Liver (tissue), 9 donors: ENCODE measurements around the gene PLCB4. TPM values are rescaled to one million over a fixed set of nuclear protein-coding genes. Genes with fewer than 3 reads are reported as not detected.

ENCODE experiments used
- DNase-seq: peaks from one replicate; pipeline ENCODE4 v3.0.0-alpha.2; 2017; ENCODE audit warnings: low spot score
- H3K27ac ChIP-seq, 2 donors: one replicate each; pipeline ENCODE4 v1.7.0; 2013; ENCODE audit warnings: inconsistent platforms in 2 of 2, low read length in 2 of 2, control low read depth in 1 of 2, low read depth in 1 of 2, mild to moderate bottlenecking in 1 of 2
- H3K27me3 ChIP-seq, 4 donors: one replicate each; pipeline versions ENCODE4 v1.6.1 to v1.7.0; 2013; ENCODE audit warnings: low read length in 3 of 4, inconsistent platforms in 1 of 4, mild to moderate bottlenecking in 1 of 4, moderate library complexity in 1 of 4; ENCODE audit not compliant: control insufficient read depth in 4 of 4, insufficient read depth in 4 of 4
- H3K36me3 ChIP-seq, 4 donors: one replicate each; pipeline versions ENCODE4 v1.6.1 to v1.7.0; 2013; ENCODE audit warnings: low read length in 3 of 4, mild to moderate bottlenecking in 3 of 4, low read depth in 1 of 4, moderate library complexity in 1 of 4; ENCODE audit not compliant: control insufficient read depth in 4 of 4, insufficient read depth in 3 of 4
- H3K4me1 ChIP-seq, 4 donors: one replicate each; pipeline versions ENCODE4 v1.6.1 to v1.7.0; 2013; ENCODE audit warnings: low read length in 3 of 4, mild to moderate bottlenecking in 3 of 4, moderate library complexity in 1 of 4; ENCODE audit not compliant: control insufficient read depth in 4 of 4, insufficient read depth in 4 of 4
- H3K4me3 ChIP-seq, 3 donors: one replicate each; pipeline versions ENCODE4 v1.6.1 to v1.7.0; 2013; ENCODE audit warnings: low read length in 3 of 3, control low read depth in 1 of 3, low read depth in 1 of 3, mild to moderate bottlenecking in 1 of 3
- H3K9ac ChIP-seq, 2 donors: one replicate each; pipeline ENCODE4 v1.7.0; 2013; ENCODE audit warnings: low read length in 2 of 2, mild to moderate bottlenecking in 2 of 2, moderate library complexity in 2 of 2, control low read depth in 1 of 2, low read depth in 1 of 2
- H3K9me3 ChIP-seq, 4 donors: one replicate each; pipeline versions ENCODE4 v1.6.1 to v1.7.0; 2013; ENCODE audit warnings: low read length in 3 of 4; ENCODE audit not compliant: control insufficient read depth in 4 of 4
- EGR1 ChIP-seq, 2 donors: IDR thresholded peaks; 2 replicates each; pipeline ENCODE4 v1.6.1; 2016 to 2018; ENCODE audit warnings: antibody characterized with exemption in 2 of 2, low read depth in 2 of 2
- FOXA1 ChIP-seq: IDR thresholded peaks from 2 replicates; pipeline ENCODE4 v1.6.1; 2016; ENCODE audit warnings: antibody characterized with exemption
- FOXA2 ChIP-seq: IDR thresholded peaks from 2 replicates; pipeline ENCODE4 v1.6.1; 2016; ENCODE audit warnings: antibody characterized with exemption
- GABPA ChIP-seq, 2 donors: IDR thresholded peaks in 1 of 2; conservative IDR thresholded peaks in 1 of 2; 2 replicates each; pipeline ENCODE4 v1.6.1; 2016; ENCODE audit warnings: antibody characterized with exemption in 2 of 2, mild to moderate bottlenecking in 1 of 2, moderate library complexity in 1 of 2
- HNF4A ChIP-seq, 2 donors: conservative IDR thresholded peaks; 2 replicates each; pipeline ENCODE4 v1.6.1; 2016; ENCODE audit warnings: antibody characterized with exemption in 2 of 2, mild to moderate bottlenecking in 2 of 2
- HNF4G ChIP-seq: IDR thresholded peaks from 2 replicates; pipeline ENCODE4 v1.6.1; 2016; ENCODE audit warnings: antibody characterized with exemption
- JUND ChIP-seq, 2 donors: IDR thresholded peaks; 2 replicates each; pipeline ENCODE4 v1.6.1; 2016; ENCODE audit warnings: antibody characterized with exemption in 2 of 2
- NR2F2 ChIP-seq: IDR thresholded peaks from 2 replicates; pipeline ENCODE4 v1.6.1; 2016; ENCODE audit warnings: antibody characterized with exemption
- RXRA ChIP-seq, 2 donors: IDR thresholded peaks; 2 replicates each; pipeline ENCODE4 v1.6.1; 2017 to 2018; ENCODE audit warnings: antibody characterized with exemption in 2 of 2, mild to moderate bottlenecking in 1 of 2
- SP1 ChIP-seq: IDR thresholded peaks from 2 replicates; pipeline ENCODE4 v1.6.1; 2018; ENCODE audit warnings: antibody characterized with exemption, mild to moderate bottlenecking
- TAF1 ChIP-seq: conservative IDR thresholded peaks from 2 replicates; pipeline ENCODE4 v1.6.1; 2016; ENCODE audit warnings: antibody characterized with exemption, mild to moderate bottlenecking
- YY1 ChIP-seq: IDR thresholded peaks from 2 replicates; pipeline ENCODE4 v1.6.1; 2016; ENCODE audit warnings: antibody characterized with exemption, mild to moderate bottlenecking
- WGBS: extraction: QIAGEN DNeasy Blood & Tissue Kit; methylation state at CpG from one replicate; pipeline ENCODE4 v1.1.7; 2013; 5-methylcytosine and 5-hydroxymethylcytosine counted together
- polyA plus RNA-seq, 2 donors: library from polyadenylated mRNA; stranded (reverse) in 1 of 2; unstranded in 1 of 2; fragments of 200-250 nt in 1 of 2; fragments of >200 nt in 1 of 2; fragmentation: Nextera tagmentation in 1 of 2; extraction: Ambion mirVana in 1 of 2; gene quantifications; one replicate each; pipeline versions ENCODE4 v1.2.1 to v1.2.3, GENCODE V29; 2013 to 2015
- total RNA-seq, 2 donors: library from RNA; depleted of rRNA; stranded (reverse); fragments of >200 nt; gene quantifications; one replicate each; pipeline ENCODE4 v1.2.3, GENCODE V29; 2014
- TF ChIP-seq, protein P1 (sequence below): fragments of 150-350 bp; IDR thresholded peaks from 2 replicates; pipeline ENCODE4 v1.5.1; 2017; ENCODE audit warnings: improper control_type of control experiment, low read depth, low read length; ENCODE audit not compliant: missing input control
- TF ChIP-seq, protein P2 (sequence below): IDR thresholded peaks from 2 replicates; pipeline ENCODE4 v1.6.1; 2016; ENCODE audit warnings: antibody characterized with exemption
- TF ChIP-seq, protein P3 (sequence below): IDR thresholded peaks from 2 replicates; pipeline ENCODE4 v1.6.1; 2016; ENCODE audit warnings: antibody characterized with exemption
- TF ChIP-seq, protein P4 (sequence below): IDR thresholded peaks from 2 replicates; pipeline ENCODE4 v1.6.1; 2016; ENCODE audit warnings: antibody characterized with exemption
- TF ChIP-seq, protein P5 (sequence below): IDR thresholded peaks from 2 replicates; pipeline ENCODE4 v1.6.1; 2016; ENCODE audit warnings: antibody characterized with exemption, mild to moderate bottlenecking
- donor health status: healthy.
- donor health status: healthy.
- donor health status: healthy.
- donor health status: healthy.
- donor health status: healthy.

PLCB4 gene
- total and polyA plus RNA-seq, 4 donors = 0.14 to 0.67 (median 0.30) TPM

DNA sequence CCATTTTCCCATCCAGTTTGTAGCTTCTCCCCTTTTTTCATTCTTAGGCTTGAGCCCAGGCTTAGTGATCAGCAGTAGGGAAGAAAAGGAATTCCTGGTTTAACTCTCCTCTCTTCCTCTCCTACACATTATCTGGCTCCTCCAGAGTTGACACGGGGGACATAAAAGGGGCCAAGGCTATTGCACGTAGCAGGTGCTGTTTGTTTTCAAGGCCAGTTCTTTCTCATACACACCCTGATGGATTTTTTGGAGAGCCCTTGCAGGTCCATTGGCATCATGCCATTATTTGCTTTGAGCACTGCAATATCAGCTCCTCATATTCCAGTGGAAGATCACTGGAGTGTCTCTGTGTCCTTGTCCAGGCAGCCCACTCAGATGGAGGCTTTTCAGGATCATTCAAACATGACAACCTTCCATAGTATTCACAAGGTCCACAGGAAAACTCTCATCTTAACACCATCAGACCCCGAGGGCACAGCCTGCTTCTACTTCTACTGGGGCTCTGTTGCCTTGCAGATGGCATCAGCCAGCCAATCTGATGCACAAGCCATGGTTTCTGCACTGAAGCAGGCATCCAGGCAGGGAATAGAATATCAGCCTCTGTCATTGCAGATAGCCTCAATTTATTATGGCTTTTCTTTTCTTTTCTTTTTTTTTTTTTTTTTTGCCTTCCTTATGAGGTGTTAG is 18.8 kb downstream of the PLCB4 start:
- H3K36me3 ChIP-seq = no peaks in the 10 kb centered on the region
- no peaks in the 10 kb centered on the region for H3K9me3 ChIP-seq
- no peak overlapping the region for H3K9ac ChIP-seq
- peaks cover 0 to 5% (median 1%) of the 10 kb centered on the region in 4 donors for H3K27me3 ChIP-seq
- TF ChIP-seq NR2F2 = no peak
- TF ChIP-seq, protein P1, sequence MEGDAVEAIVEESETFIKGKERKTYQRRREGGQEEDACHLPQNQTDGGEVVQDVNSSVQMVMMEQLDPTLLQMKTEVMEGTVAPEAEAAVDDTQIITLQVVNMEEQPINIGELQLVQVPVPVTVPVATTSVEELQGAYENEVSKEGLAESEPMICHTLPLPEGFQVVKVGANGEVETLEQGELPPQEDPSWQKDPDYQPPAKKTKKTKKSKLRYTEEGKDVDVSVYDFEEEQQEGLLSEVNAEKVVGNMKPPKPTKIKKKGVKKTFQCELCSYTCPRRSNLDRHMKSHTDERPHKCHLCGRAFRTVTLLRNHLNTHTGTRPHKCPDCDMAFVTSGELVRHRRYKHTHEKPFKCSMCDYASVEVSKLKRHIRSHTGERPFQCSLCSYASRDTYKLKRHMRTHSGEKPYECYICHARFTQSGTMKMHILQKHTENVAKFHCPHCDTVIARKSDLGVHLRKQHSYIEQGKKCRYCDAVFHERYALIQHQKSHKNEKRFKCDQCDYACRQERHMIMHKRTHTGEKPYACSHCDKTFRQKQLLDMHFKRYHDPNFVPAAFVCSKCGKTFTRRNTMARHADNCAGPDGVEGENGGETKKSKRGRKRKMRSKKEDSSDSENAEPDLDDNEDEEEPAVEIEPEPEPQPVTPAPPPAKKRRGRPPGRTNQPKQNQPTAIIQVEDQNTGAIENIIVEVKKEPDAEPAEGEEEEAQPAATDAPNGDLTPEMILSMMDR = no peak
- TF ChIP-seq SP1 = no peak
- no peak for TF ChIP-seq HNF4G
- TF ChIP-seq, protein P2, sequence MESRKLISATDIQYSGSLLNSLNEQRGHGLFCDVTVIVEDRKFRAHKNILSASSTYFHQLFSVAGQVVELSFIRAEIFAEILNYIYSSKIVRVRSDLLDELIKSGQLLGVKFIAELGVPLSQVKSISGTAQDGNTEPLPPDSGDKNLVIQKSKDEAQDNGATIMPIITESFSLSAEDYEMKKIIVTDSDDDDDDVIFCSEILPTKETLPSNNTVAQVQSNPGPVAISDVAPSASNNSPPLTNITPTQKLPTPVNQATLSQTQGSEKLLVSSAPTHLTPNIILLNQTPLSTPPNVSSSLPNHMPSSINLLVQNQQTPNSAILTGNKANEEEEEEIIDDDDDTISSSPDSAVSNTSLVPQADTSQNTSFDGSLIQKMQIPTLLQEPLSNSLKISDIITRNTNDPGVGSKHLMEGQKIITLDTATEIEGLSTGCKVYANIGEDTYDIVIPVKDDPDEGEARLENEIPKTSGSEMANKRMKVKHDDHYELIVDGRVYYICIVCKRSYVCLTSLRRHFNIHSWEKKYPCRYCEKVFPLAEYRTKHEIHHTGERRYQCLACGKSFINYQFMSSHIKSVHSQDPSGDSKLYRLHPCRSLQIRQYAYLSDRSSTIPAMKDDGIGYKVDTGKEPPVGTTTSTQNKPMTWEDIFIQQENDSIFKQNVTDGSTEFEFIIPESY = no peak
- TF ChIP-seq, protein P3, sequence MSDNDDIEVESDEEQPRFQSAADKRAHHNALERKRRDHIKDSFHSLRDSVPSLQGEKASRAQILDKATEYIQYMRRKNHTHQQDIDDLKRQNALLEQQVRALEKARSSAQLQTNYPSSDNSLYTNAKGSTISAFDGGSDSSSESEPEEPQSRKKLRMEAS = no peak
- TF ChIP-seq GABPA (IDR thresholded peaks at IDR 0.05 in 1 of 2, conservative IDR thresholded peaks at IDR 0.05 in 1 of 2) = no peak
- no peak for TF ChIP-seq FOXA1
- no peak for TF ChIP-seq YY1
- TF ChIP-seq TAF1 = no peak
- no peak for TF ChIP-seq JUND (IDR thresholded peaks at IDR 0.05)
- no peak for TF ChIP-seq EGR1 (IDR thresholded peaks at IDR 0.05; ENCODE audit: low read depth in 2 of 2)
- TF ChIP-seq, protein P4, sequence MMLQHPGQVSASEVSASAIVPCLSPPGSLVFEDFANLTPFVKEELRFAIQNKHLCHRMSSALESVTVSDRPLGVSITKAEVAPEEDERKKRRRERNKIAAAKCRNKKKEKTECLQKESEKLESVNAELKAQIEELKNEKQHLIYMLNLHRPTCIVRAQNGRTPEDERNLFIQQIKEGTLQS = no peak
- TF ChIP-seq FOXA2 = no peak
- no peak for TF ChIP-seq RXRA (IDR thresholded peaks at IDR 0.05)
- WGBS = 62% methylated on average over 3 of the region's 3 CpGs
- DNase-seq = no peak
- no peak overlapping the region for H3K27ac ChIP-seq
- no peaks in the 10 kb centered on the region for H3K4me1 ChIP-seq
- H3K4me3 ChIP-seq = no peak overlapping the region

DNA sequence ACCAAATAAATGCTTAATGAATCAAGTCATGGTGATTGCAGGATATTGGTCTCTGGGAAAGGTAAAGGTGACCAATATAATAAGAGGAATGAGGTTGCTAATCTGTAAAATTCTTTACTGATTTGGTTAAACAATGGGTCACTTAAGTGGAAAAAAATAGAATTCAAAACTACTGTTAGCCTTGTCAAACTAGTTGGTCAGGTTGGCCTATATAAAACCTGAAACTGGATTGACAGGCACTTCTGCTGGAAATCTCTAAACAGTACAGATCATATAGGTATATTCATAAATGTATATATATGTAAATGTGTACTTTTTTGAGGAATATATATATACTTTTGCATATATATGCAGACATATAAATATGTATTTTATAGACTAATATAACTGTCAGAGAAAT is 19.7 kb downstream of the PLCB4 start:
- Histone ChIP-seq H3K9ac (no peak overlapping the region), H3K4me1 (no peaks in the 10 kb centered on the region), H3K27ac (no peak overlapping the region), H3K27me3 (peaks cover 0 to 5% (median 2%) of the 10 kb centered on the region in 4 donors), H3K9me3 (no peaks in the 10 kb centered on the region), H3K4me3 (no peak overlapping the region), H3K36me3 (no peaks in the 10 kb centered on the region)
- no peak for DNase-seq
- TF ChIP-seq, protein P5, sequence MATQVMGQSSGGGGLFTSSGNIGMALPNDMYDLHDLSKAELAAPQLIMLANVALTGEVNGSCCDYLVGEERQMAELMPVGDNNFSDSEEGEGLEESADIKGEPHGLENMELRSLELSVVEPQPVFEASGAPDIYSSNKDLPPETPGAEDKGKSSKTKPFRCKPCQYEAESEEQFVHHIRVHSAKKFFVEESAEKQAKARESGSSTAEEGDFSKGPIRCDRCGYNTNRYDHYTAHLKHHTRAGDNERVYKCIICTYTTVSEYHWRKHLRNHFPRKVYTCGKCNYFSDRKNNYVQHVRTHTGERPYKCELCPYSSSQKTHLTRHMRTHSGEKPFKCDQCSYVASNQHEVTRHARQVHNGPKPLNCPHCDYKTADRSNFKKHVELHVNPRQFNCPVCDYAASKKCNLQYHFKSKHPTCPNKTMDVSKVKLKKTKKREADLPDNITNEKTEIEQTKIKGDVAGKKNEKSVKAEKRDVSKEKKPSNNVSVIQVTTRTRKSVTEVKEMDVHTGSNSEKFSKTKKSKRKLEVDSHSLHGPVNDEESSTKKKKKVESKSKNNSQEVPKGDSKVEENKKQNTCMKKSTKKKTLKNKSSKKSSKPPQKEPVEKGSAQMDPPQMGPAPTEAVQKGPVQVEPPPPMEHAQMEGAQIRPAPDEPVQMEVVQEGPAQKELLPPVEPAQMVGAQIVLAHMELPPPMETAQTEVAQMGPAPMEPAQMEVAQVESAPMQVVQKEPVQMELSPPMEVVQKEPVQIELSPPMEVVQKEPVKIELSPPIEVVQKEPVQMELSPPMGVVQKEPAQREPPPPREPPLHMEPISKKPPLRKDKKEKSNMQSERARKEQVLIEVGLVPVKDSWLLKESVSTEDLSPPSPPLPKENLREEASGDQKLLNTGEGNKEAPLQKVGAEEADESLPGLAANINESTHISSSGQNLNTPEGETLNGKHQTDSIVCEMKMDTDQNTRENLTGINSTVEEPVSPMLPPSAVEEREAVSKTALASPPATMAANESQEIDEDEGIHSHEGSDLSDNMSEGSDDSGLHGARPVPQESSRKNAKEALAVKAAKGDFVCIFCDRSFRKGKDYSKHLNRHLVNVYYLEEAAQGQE = no peak
- TF ChIP-seq HNF4A (conservative IDR thresholded peaks at IDR 0.05) (no peak), FOXA1 (no peak), FOXA2 (no peak), RXRA (IDR thresholded peaks at IDR 0.05) (no peak), JUND (IDR thresholded peaks at IDR 0.05) (no peak), SP1 (no peak), GABPA (IDR thresholded peaks at IDR 0.05 in 1 of 2, conservative IDR thresholded peaks at IDR 0.05 in 1 of 2) (no peak), NR2F2 (no peak)
- TF ChIP-seq, protein P4 = no peak
- TF ChIP-seq, protein P3 = no peak
- TF ChIP-seq, protein P2 = no peak
